NCI-H1048 (cell line): ENCODE measurements around the gene ST7.

ENCODE experiments used
- DNase-seq: peaks from one replicate; lab custom pipeline; 2025; lab: John Stamatoyannopoulos, UW

ST7 gene

GRCh38 chr7:116978006-116978405 is 24.7 kb downstream of the ST7 start:
- no peak for DNase-seq

GRCh38 chr7:116979430-116979829 is 26.1 kb downstream of the ST7 start:
- no peak for DNase-seq

- no peak for DNase-seq
Measured at GRCh38 chr7:116980354-116980753, 27.1 kb downstream of the ST7 start.

- DNase-seq, result no peak
Measured at GRCh38 chr7:116981939-116982338, 28.6 kb downstream of the ST7 start.

GRCh38 chr7:116984511-116984910 is 31.2 kb downstream of the ST7 start:
- DNase-seq, result no peak

- no peak for DNase-seq
Measured at GRCh38 chr7:116984917-116985316, 31.6 kb downstream of the ST7 start.

GRCh38 chr7:116985575-116985974 is 32.3 kb downstream of the ST7 start:
- no peak for DNase-seq

- no peak for DNase-seq
Measured at GRCh38 chr7:116986611-116987565, 33.6 kb downstream of the ST7 start.

- DNase-seq, result no peak
Measured at GRCh38 chr7:116988363-116988989, 35.2 kb downstream of the ST7 start.

GRCh38 chr7:116990056-116990455 is 36.8 kb downstream of the ST7 start:
- DNase-seq, result no peak

- DNase-seq, result no peak
Measured at GRCh38 chr7:116991233-116991632, 37.9 kb downstream of the ST7 start.

- DNase-seq, result no peak
Measured at GRCh38 chr7:116994611-116995010, 41.3 kb downstream of the ST7 start.

- no peak for DNase-seq
Measured at GRCh38 chr7:116997972-116998371, 44.7 kb downstream of the ST7 start.

GRCh38 chr7:116998567-116999175 is 45.4 kb downstream of the ST7 start:
- no peak for DNase-seq

GRCh38 chr7:116999311-116999710 is 46.0 kb downstream of the ST7 start:
- no peak for DNase-seq

- DNase-seq, result no peak
Measured at GRCh38 chr7:117001283-117001682, 48.0 kb downstream of the ST7 start.

GRCh38 chr7:117004899-117005298 is 51.6 kb downstream of the ST7 start:
- no peak for DNase-seq

GRCh38 chr7:117005449-117005848 is 52.1 kb downstream of the ST7 start:
- DNase-seq, result no peak

- no peak for DNase-seq
Measured at GRCh38 chr7:117006907-117007684, 53.8 kb downstream of the ST7 start.

- DNase-seq, result no peak
Measured at GRCh38 chr7:117008118-117008885, 55.0 kb downstream of the ST7 start.

GRCh38 chr7:117008886-117009531 is 55.7 kb downstream of the ST7 start:
- DNase-seq, result no peak
